ENCODE results near the gene C2orf49. TPM values are rescaled to one million over a fixed set of nuclear protein-coding genes. Genes with fewer than 3 reads are reported as not detected.
A peak's percentile ranks its signal among the peaks of the same experiment; 100 is the strongest.

C2orf49 gene
- total RNA-seq, 1 experiment from 2014 or later = 17.2 TPM

- ATAC-seq (no peak), DNase-seq (ENCODE audit: low read depth, low spot score) (no peak)
- Histone ChIP-seq H3K4me2 (ENCODE audit: low read length) (no peak overlapping the region), H3K36me3 (ENCODE audit: control insufficient read depth in 1 of 2, insufficient read depth in 2 of 2, low read length in 2 of 2) (peaks cover 23 to 59% of the 10 kb centered on the region in 2 experiments; a peak in 3 of 4 replicates), H3K9ac (ENCODE audit: low read length) (no peak overlapping the region), H4K20me1 (ENCODE audit: insufficient read depth) (peaks cover under 1% of the 10 kb centered on the region; the same call in 1 of the 2 replicates), H3K4me3 (replicated peaks in 1 of 2; ENCODE audit: low read depth in 1 of 2, low read length in 2 of 2) (no peak overlapping the region), H3K79me2 (ENCODE audit: insufficient read depth, low read length) (peaks cover 91% of the 10 kb centered on the region), H3K9me2 (ENCODE audit: insufficient read depth) (no peaks in the 10 kb centered on the region), H3K27me3 (ENCODE audit: insufficient read depth, low read length) (no peaks in the 10 kb centered on the region), H3K9me3 (ENCODE audit: control insufficient read depth in 1 of 2, insufficient read depth in 1 of 2, low read depth in 1 of 2, low read length in 2 of 2) (no peaks in the 10 kb centered on the region), H2AFZ (ENCODE audit: low read depth, low read length, poor library complexity, severe bottlenecking) (no peak overlapping the region), H3K27ac (ENCODE audit: low read depth, low read length) (no peak overlapping the region), H3K4me1 (ENCODE audit: control insufficient read depth in 1 of 2, insufficient read depth in 2 of 2, low read length in 2 of 2) (peaks cover 0 to under 1% of the 10 kb centered on the region in 2 experiments; a peak in 1 of 4 replicates)
- no peak for TF ChIP-seq ZNF274 (IDR thresholded peaks at IDR 0.05; ENCODE audit: low read depth, low read length)
- no peak for TF ChIP-seq ZFX (IDR thresholded peaks at IDR 0.05)
- TF ChIP-seq JUND (IDR thresholded peaks at IDR 0.05) = no peak
- TF ChIP-seq FOSL1 (IDR thresholded peaks at IDR 0.05; ENCODE audit: low read depth) = no peak
- no peak for TF ChIP-seq EZH2phosphoT487 (IDR thresholded peaks at IDR 0.05; ENCODE audit: borderline replicate concordance)
- no peak for TF ChIP-seq CBX3 (IDR thresholded peaks at IDR 0.05; ENCODE audit: low read depth)
- TF ChIP-seq POLR2AphosphoS5 (IDR thresholded peaks at IDR 0.05; ENCODE audit: low read depth, low read length) = 0 out of 2 replicates have a peak, but pooled peaks have one; percentile 6
- no TSS peak for BruUV-seq (replicated peaks)
- intact Hi-C loops (cut with micrococcal nuclease) = no loop called here
- ChIA-PET POLR2A (no interaction called here), CTCF (no interaction called here), RAD21 (ENCODE audit: low non-redundant PET in 1 of 2, low total read pairs in 2 of 2, uncharacterized antibody in 2 of 2, unreplicated experiment in 2 of 2) (no interaction called here)
These were observed 44.8 kb downstream of the C2orf49 start for GRCh38 chr2:105382177-105382576.

GRCh38 chr2:105383432-105384166, 46.3 kb downstream of the C2orf49 start:
- ATAC-seq = no peak
- CTCF ChIA-PET = no interaction called here
- POLR2A ChIA-PET = no interaction called here

More at GRCh38 chr2:105383432-105384166, 46.3 kb downstream of the C2orf49 start:
- Histone ChIP-seq H3K4me2 (ENCODE audit: low read length) (no peak overlapping the region), H2AFZ (ENCODE audit: low read depth, low read length, poor library complexity, severe bottlenecking) (no peak overlapping the region), H3K27ac (ENCODE audit: low read depth, low read length) (no peak overlapping the region), H3K27me3 (ENCODE audit: insufficient read depth, low read length) (no peaks in the 10 kb centered on the region), H3K79me2 (ENCODE audit: insufficient read depth, low read length) (peaks cover 94% of the 10 kb centered on the region), H3K9me3 (ENCODE audit: control insufficient read depth in 1 of 2, insufficient read depth in 1 of 2, low read depth in 1 of 2, low read length in 2 of 2) (no peaks in the 10 kb centered on the region), H3K9me2 (ENCODE audit: insufficient read depth) (no peaks in the 10 kb centered on the region), H3K9ac (ENCODE audit: low read length) (no peak overlapping the region), H3K4me3 (replicated peaks in 1 of 2; ENCODE audit: low read depth in 1 of 2, low read length in 2 of 2) (no peak overlapping the region), H3K4me1 (ENCODE audit: control insufficient read depth in 1 of 2, insufficient read depth in 2 of 2, low read length in 2 of 2) (peaks cover 0 to 5% of the 10 kb centered on the region in 2 experiments; a peak in 1 of 4 replicates), H3K36me3 (ENCODE audit: control insufficient read depth in 1 of 2, insufficient read depth in 2 of 2, low read length in 2 of 2) (peaks cover 23 to 54% of the 10 kb centered on the region in 2 experiments; a peak in 3 of 4 replicates), H4K20me1 (ENCODE audit: insufficient read depth) (peaks cover 3% of the 10 kb centered on the region; the same call in 1 of the 2 replicates)
- BruUV-seq (replicated peaks) = TSS peak; percentile 9
- no peak for DNase-seq (ENCODE audit: low read depth, low spot score)
- intact Hi-C loops (cut with micrococcal nuclease) = no loop called here
- RAD21 ChIA-PET (ENCODE audit: low non-redundant PET in 1 of 2, low total read pairs in 2 of 2, uncharacterized antibody in 2 of 2, unreplicated experiment in 2 of 2) = no interaction called here
- TF ChIP-seq ELF1 (IDR thresholded peaks at IDR 0.05; ENCODE audit: borderline replicate concordance, low read depth) (no peak), ZBTB33 (IDR thresholded peaks at IDR 0.05; ENCODE audit: extremely low read depth, insufficient replicate concordance, low read length) (no peak), TCF7L2 (IDR thresholded peaks at IDR 0.05; ENCODE audit: borderline replicate concordance, extremely low read depth, insufficient read depth, insufficient read length) (no peak)
